DMS114 treated with DMSO at 0.1 percent for 48 hours (cell line): ENCODE data around the gene HEATR1.
"Not testable (repeated sequence)": the region's sequence is repeated elsewhere in the genome, so short reads cannot be mapped to it uniquely, and the experiment has no call there.

Experiments used
- DNase-seq: peaks from one replicate; lab custom pipeline; 2025; ENCODE audit not compliant: unreplicated experiment; lab: John Stamatoyannopoulos, UW

The HEATR1 gene

DNA sequence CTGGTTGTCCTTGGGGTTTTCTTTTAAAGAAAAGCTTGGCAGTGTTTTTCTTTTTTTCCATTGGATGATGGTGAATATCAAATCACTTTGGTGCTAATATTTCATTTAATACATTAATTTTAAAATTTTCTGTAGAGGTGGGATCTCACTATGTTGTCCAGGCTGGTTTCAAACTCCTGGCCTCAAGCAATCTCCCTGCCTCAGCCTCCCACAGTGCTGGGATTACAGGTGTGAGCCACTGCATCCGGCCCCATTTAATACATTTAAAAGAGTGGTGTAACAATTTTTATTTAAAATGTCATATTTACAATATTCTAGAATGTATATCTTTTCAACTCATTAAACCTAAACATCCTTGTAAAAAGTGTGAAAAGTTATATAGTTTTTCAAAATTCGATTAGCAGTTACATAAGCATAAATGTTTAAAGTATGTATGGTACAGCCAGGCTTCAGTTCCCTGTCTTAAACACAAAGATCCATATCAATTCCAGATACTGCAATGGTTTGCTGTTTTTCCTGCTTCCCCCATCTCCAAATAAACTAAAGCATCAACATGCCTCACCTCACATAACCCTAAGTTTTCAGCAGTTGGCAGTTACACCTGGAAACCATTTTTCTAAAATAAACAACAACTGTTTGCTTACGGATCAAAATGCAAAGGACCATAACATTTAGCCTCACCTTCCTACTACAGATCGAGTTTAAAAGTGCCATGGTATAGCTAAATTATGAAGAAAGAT, 89.4 kb downstream of the HEATR1 start:
- DNase-seq, result no peak

- no peak for DNase-seq
Observed at GRCh38 chr1:236511735-236512418, 92.4 kb downstream of the HEATR1 start.

- no peak for DNase-seq
Observed at GRCh38 chr1:236509647-236510401, 94.5 kb downstream of the HEATR1 start.

DNA sequence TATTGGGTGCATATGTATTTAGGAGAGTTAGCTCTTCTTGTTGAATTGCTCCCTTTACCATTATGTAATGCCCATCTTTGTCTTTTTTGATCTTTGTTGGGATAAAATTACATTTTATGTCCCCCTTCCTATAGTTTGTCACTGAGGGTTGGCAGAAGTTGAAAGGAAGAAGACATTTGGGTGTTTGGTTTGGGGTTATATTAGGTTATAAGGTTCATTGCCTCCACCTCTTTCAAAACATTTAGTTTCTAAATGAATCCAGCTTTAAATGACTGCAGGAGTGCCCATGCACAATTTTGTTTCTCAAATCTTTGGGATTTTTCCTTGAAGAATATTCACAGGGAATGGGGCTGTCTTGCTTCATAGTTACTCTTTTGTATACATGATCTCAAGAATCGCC, 95.1 kb downstream of the HEATR1 start:
- DNase-seq, result no peak

- no peak for DNase-seq
Observed at GRCh38 chr1:236508593-236509027, 95.7 kb downstream of the HEATR1 start.

DNA sequence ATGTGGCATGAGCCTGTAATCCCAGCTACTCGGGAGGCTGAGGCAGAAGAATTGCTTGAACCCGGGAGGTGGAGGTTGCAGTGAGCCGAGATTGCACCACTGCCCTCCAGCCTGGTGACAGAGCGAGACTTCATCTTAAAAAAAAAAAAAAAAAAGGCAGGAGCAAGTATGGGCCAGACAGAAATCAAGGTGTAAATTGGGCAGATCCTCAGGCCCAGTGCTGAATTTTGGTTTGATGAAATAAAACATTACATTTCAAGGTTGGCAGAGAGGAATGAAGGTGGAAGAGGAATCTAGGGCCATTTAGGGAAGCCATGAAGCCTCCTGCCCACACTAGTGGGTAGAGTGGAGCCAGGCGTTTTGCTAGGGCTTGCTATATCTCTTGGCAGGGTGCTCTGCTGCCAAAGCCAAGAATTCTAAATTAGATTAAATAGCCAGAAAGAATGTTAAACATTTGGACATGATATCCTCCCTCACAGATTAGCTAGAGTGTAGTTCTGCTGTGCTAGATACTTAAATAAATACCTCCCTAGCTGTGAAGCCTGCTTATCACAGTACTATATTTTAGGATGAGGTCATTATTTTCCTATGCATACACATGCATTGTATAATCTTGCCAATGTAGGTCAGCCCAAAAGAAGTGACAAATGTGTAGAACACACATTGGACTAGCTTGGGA, 97.2 kb downstream of the HEATR1 start:
- no peak for DNase-seq

GRCh38 chr1:236504338-236504737, 100.0 kb downstream of the HEATR1 start:
- DNase-seq, result not testable (repeated sequence)

DNA sequence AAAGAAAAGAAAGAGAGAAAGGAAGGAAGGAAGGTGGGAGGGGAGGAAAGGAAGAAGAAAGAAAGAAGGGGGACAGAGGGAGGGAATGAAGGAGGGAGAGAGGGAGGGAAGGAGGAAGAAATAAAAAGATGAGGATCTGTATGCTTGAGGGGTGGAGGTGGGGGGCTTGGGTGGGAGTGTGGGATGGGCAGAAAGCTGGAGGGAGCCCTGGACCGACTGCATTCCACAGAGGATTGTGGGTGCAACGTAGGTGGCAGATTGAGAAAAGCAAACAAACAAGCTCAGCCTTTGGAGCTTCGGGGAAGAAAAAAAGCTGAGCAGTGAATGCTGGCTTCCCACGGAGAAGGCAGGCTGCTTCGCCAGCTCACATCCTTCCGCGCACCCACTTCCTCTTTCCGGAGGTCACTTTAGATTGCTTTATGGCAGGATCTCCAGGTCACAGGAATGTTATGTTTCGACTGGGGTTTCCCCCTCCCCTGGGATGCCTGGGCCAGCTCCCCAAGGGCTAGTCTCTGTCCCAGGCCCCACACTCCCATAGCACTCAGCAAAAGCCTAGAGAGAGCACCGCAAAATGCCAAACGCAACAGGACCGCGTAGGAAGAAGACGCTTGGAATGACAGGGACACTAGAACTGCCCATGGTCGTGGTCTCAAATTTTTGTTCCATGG, 101.2 kb downstream of the HEATR1 start:
- DNase-seq, result peak; percentile 4

DNA sequence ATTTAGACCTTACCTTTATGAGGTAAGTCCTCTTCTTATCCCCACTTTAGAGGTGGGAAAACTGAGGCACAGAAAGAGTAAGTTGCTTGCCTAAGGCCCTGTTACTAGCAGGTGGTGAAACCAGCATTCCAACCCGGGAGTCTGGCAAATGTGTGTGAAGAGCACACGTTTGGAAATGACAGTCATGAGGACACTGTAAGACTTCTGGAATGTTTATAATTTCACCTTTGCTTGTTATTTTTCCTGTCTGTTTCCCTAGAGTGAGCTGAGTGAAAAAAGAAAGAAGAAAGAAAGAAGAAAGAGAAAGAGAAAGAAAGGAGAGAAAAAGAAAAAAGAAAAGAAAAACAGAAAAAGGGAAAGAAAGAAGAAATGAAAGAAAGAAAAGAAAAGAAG, 101.7 kb downstream of the HEATR1 start:
- DNase-seq, result no peak

DNA sequence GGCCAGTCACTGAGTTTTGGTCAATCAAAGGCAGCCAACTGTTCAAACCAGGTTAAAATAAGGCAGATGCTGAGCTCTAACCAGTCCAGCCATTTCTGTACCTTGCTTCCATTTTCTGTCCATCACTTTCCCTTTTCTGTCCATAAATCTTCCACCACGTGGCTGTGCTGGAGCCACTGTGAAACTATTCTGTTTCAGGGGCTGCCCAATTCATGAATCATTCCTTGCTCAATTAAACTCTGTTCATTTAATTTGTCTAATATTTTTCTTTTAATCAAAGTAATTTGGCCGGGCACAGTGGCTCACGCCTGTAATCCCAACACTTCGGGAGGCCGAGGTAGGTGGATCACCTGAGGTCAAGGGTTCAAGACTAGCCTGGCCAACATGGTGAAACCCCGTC, 103.2 kb downstream of the HEATR1 start:
- DNase-seq, result no peak
